NCI-H748 (cell line): ENCODE measurements around the gene TCAP.

ENCODE experiments used
- DNase-seq: peaks from one replicate; lab custom pipeline; 2025; ENCODE audit not compliant: unreplicated experiment; lab: John Stamatoyannopoulos, UW

TCAP gene

DNA sequence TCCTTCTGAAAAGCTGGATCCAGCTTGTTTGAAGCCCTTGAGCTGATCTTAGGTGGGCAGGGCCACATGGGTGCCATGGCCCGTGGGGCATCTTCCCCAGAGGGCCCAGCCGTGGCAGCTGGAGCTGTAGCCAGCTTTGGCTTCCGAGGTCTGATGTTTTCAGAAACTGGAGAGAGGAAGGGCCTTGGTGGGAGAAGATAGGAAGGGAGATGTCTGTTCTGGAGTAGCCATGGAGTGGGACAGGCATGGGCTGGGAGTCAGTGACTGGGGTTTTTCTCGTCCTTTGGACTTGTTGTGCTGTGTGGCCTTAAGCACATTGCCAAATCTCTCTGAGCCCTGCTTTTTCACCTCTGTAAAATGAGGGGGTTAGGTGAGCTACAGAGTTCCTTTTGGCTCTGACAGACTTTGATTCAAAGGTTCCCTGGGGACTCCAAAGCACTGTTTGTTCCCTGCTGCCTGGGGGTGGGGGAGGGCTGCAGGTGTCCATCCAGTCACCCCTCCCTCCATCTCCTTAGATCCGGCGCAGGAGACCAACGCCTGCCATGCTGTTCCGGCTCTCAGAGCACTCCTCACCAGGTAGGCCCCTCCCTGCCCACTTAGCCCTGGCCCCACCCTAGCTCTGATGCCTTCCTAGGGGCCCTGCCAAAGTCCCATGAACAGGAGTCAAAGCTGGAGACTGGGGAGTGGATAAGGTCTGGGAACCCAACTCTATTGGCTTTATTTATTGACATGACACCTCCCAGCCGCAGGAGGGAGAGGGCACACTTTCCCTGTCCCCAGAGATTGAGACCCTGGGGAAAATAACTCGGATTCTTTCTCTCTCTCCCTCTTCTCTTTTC, 36.3 kb upstream of the TCAP start:
- DNase-seq: no peak

DNA sequence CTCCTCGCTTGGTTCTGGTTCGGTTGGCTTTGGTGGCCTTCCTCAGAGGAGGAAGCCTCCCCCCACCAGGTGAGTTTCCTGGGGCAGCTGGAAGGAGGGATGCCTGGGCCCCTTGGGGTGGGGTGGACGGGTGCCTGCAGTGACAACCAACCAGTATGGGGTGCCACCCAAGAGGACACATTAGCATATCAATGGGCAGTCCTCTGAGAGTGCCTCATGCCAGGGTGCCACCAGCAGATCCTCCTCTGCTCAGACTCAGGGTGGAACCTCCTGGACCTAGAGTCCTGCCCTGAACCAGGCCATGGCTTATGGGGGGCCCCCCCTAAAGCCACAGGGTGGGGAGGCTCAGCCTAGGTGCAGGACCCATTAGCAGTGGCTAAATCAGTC, 35.7 kb upstream of the TCAP start:
- no peak for DNase-seq

DNA sequence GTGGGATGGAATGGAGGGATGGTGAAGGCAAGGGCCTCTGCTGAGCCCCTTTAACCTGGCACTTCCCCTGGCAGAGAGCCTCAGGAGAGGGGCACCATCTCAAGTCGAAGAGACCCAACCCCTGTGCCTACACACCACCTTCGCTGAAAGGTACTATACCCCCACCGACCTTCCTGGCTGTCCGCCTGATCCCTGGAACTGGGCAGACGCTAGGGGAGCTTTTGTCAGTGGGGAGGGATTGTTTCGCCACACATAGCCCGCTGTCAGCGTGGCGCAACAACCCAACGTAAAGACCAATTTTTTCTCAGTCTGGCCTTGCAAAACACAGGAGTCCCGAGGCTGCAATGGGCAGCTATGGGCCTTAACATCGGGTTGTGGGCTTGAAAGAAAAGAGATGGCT, 35.3 kb upstream of the TCAP start:
- DNase-seq: no peak

DNA sequence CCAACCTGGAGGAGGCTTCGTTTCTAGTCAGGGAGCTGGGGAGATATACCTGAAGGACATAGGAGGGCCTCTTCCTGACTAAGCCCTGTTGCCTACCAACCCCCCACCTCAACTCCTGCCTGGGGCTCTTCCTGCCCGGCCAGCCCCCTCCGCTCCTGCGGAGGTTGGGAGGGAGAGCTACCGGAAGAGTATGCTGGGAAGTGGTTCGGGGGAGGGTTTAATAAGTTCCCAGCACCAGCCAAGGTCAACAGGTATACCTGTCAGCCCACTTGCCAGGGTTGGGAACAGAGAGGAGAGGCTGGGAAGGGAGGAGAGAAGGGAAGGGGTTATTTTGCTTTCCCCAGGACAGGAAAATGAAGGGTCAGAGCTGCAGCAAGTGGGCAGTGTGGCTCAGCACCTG, 33.7 kb upstream of the TCAP start:
- DNase-seq: no peak

DNA sequence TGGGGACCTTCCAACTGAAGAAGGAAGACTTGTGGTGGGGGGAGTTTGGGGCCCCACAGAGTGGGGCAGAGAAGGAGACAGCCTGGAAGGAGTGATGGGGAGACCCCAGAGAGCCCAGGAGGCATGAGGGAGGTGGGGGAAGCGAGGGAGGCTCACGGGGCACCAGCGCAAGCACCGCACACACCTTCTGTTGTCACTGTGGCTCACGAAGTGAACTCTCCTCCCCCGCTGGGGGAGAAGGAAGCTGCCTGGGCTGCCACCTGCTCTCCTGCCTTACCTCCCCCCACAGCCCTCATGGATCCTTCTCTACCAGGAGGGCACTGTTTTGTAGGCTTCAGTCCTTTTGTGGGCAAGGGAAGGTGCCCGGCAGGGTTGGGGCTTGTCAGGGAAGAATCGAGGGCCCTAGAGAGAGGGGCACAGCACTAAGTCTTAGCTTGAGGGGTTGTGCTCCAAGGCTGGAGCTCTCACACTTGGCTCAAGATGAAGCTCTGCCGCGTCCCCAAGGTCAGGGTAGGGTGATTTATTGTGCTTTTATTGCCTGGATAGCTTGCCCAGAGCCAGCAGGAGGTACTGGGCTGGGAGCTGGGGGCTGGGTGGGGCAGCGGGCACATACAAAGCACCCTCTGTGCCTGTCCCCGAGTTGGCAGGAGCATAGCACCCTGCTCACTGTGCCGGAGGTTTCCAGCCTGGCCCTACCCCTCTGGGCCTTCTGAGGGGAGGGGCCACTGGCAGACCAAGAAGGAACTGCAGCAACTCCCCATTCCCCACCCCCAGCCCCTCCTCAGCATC, 32.8 kb upstream of the TCAP start:
- DNase-seq: no peak

DNA sequence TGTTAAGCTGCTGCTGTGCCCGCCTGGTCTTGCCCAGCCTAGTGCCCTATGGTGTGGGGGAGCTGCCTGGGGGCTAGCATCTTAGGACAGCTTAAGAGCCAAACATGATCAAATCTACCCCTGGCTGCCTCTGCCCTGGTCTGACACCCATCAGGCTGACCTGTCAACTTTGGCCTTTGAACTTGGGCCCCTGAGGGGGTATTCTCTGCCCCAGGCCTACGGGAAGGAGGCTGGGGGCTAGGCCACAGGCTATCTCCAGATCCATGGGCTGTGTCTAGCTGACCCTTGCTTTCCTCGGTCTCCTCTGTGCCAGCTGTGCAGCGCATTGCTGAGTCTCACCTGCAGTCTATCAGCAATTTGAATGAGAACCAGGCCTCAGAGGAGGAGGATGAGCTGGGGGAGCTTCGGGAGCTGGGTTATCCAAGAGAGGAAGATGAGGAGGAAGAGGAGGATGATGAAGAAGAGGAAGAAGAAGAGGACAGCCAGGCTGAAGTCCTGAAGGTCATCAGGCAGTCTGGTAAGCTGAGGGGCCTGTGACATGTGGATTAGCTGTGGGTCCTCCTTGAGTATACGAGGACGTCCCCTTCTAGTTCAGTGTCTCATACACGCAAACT, 31.5 kb upstream of the TCAP start:
- DNase-seq: no peak

DNA sequence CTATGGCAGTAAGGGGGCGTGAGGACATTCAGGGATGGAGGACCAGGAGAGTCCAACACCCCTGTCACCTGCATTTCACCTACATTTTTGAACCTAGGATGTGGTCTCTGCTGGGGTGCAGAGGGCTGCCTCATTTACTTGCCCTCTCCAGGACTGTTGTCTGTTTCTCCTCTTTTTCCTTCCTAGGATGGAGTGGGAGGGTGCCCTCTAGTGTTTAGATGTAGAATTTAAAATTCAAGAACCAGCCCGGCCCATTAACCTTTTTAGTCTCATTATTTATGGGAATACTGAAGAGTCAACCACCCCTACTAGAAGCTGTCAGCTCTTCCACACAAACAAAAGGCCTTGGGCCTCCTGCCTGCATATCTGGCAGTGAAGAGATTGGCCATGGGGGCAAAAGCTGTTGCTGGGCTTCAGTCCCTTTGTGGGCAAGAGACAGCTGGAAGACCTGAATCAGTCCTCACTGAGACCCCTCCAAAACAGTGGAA, 30.7 kb upstream of the TCAP start:
- DNase-seq: peak; percentile 55

DNA sequence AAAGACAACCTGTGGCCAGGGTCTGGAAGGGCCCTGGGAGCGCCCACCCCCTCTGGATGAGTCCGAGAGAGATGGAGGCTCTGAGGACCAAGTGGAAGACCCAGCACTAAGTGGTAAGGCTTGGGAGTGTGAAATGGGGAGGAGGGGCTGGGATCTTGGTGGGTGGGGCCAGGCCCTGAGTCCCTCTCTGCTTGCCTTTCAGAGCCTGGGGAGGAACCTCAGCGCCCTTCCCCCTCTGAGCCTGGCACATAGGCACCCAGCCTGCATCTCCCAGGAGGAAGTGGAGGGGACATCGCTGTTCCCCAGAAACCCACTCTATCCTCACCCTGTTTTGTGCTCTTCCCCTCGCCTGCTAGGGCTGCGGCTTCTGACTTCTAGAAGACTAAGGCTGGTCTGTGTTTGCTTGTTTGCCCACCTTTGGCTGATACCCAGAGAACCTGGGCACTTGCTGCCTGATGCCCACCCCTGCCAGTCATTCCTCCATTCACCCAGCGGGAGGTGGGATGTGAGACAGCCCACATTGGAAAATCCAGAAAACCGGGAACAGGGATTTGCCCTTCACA, 29.5 kb upstream of the TCAP start:
- no peak for DNase-seq

DNA sequence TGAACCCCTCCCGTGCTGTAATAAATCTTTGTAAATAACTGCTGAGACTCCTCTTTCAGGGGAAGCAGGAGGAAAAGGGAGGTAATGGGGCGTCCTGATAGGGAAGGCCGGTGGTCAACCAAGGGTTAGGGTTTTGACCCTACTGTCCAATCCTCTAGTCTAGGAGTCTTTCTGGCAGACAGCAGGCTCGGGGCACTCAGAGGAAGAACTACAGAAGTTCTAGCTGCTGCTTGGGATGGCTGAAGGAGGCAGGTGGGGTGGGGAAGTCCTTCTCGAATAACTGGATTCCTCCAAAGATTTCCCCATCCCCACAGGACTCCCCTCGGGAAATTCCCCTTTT, 28.6 kb upstream of the TCAP start:
- DNase-seq: no peak

DNA sequence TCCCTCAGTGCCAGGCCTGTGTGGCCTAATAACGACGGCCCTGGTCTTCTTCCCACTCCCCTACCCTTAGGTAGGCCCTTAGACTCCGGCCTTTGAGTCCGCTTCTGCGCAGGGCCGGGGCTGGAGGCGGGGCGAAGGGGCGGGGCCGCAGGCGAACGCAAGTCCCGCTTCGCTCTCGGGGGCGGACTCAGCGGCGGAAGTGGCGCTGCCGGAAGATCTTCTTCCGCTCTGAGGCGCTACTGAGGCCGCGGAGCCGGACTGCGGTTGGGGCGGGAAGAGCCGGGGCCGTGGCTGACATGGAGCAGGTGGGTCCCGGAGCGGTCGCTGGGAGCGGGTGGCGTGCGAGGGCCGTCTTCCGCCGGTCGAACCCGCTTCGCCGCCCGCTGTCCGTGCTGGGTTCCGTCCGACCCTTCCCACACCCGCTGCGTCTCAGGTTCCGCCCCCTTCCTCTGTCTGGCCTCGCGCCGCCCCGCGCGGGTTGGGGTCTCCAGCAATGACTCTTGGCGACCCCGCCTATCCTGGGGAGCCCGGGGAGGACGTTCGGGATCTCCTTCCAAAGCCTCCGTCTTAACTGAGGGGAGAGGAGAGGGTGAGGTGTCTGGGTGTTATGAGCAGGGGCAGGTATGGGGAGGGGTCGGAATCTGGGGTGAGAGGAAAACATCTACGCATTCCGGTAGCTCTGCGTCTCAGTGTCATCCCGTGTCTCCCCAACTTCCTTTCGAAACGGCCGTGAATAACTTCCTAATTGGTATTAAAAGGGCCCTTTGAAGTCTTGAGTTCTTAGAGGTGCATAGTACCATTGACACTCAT, 28.0 kb upstream of the TCAP start, which contains the start of gene STARD3:
TSS of gene STARD3 (plus strand) at position 218 of the 810 bp plus-strand sequence. CDS start 16,388 bp downstream, outside the sequence.
- DNase-seq: peak; percentile 92

DNA sequence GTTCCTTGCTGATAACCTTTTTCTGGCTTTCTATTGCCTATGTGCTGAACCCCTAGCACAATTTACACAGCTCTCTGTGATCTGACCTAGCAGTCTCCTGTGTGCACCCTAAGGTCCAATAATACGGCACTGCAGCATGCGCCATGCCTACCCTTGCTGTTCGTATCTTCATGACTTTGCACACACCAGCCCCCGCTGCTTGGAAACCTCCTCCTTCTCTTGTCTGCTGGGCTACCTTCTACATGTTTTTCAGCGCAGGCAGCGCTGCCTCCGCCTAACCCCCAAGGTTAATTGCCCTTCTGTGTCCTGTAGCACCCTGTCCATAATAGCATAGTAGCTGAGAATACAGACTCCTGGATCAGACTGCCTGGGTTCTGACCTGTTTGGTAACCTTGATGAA, 26.8 kb upstream of the TCAP start:
- no peak for DNase-seq

DNA sequence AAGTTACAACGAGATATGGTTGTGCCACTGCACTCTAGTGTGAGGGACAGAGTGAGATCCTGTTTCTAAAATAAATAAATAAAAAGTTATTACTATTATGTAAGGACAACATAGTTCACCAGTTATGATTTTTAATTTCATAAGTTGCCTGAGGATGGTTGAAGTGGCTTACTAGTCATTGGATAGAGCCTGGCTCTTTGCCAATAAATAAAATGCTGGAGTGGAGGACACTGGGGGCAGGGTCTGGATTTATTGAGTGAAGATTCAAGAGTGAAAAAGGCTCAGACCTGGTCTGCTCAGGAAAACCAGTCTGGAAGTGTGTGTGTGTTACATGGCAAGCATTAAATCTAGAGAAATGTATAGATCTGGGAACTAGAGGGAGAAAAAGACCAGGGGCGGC, 26.1 kb upstream of the TCAP start:
- no peak for DNase-seq

DNA sequence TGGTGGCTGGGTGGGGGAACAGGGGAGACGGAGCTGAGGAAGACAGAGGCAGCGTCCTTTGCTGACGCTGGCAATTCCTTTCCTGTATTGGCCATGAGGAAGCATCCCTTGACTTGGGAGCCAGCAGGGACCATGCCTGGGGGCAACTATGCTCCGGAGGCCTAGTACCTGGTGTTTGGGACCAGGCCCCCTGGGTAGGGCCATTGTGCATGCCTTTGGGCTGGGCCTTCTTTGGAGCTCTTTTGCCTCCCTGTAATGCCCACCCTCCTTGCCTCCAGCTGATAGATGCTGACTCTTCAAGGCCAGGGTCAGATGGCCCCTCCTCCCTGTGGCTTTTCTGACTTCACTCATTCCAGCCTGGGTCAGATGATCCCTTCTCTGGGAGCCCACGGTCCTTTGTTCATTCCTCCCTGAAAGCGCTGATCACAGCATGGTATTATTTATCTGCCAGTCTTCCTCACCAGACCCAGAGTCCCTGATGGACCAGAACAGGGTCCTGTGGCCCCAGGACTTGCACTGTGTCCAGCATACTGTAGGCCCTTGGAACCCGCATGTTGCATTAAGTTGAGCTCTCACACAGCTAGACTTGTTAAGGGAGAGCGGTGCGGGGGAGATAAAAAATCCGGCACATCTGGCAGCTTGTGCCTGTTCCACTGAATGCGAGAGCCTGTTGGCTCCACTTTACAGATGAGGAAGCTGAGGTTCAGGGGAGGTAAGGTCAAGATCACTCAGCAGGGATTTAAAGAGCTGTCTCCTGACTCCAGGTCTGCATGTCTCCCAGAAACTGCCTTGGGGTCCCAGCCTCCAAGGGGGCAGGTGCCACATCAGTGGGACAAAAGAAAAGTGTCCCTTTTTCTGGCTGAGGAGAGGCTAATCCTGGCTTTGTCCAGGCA, 25.3 kb upstream of the TCAP start:
- DNase-seq: no peak

DNA sequence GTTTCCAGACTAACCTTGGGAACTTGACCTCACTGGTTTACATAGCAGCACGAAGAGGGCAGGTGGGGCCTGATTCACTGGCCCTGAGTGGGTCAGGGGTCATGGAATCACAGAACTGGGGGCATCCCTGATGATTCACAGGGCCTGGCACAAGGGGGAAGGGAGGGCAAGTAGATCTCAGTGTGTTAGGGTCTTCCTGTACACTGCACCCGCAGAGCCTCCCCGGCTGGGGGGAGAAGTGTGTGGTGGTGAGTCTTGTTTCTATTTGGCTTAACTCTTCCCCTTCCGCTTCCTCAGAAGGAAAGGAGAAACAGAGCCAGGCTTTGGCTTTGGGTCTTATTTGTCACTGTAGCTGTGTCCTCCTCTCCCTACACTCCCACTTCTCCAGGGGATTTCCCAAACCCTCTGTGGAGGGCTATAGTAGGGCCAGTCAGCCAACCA, 24.5 kb upstream of the TCAP start:
- DNase-seq: no peak

DNA sequence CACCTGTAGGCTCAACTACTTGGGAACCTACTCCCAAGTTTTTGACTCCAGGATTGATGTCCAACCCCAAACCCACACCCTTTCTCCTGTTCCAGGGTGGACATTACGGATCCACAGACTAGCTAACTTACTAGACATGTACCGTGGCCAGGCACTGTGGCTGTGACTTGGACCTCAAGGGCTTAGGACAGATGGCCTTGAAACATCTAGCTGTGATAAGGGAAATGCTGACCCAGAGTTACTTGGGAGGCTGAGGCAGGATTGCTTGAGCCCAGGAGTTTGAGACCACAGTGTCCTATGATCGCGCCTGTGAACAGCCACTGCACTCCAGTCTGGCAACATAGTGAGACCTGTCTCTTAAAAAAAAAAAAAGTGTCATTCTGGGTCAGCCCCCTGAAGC, 24.1 kb upstream of the TCAP start:
- DNase-seq: no peak

DNA sequence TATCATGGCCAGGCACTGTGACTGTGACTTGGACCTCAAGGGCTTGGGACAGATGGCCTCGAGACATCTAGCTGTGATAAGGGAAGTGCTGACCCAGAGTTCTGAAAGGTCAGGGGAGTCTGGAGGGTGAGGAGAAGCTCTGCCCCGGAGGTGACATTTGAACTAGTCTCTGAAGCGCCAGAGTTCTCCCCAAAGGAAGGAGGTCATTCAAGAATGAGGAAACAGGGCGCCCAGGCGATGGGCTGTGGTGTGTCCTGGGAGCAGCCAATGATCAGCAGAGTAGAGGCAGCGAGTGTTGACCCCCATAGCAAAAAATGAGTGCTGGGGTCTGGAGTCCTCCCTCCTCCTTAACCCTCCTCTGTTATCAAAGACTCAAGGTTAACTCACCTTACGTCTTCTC, 23.3 kb upstream of the TCAP start:
- DNase-seq: no peak

DNA sequence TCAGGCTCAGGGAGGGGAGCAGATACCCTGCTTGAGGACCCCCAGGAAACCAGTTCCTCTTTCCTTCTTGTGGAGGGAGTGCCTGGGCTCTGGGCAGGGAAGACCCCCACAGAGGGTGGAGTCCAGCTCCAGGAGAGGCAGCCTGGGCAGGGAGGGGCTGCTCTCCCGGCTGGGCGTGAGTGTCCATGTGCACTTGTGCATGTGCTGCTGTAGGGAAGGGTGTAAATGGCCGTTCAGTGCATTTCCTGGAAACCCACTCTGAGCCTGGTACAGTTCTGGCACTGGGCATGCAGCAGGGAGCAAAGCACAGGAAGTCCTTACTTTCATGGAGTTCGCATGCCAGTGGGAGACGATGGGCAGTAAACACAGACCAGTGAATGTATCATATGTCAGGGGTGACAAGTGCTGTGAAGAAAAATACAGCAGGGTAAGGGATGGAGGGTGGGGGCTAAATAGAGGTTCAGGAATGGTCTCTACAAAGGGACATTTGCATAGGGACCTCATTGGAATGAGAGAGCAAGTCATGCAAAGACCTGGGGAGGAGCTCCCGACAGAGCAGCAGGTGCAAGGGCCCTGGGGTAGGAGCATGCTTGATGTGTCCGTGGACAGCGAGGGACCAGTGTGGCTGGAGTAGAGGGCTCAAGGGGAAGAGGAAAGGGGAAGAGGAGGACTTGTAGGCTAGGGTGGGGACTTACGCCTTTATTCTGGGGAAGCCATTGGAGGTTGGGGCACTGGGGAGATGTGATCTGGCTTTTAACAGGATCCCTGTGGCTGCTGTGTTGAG, 22.7 kb upstream of the TCAP start:
- DNase-seq: no peak

DNA sequence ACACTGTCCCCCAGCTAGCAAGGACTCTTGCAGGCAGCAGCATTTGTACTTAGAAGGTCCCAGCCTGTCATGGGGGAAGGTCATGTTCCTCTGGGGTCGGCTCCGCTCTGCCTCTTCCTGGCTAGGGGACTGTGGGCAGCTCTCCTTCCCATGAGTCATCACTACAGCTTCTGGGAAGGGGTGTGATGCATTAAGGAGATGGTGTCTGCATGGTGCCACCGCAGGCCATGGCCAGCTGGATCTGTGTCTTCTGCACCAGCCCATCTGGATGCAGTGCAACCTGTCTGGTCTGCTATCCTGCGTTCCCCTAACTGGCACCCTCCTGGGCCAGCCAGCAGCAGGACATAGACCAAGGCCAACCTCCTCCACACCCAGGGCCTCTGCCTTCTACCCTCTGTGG, 21.9 kb upstream of the TCAP start:
- DNase-seq: no peak

DNA sequence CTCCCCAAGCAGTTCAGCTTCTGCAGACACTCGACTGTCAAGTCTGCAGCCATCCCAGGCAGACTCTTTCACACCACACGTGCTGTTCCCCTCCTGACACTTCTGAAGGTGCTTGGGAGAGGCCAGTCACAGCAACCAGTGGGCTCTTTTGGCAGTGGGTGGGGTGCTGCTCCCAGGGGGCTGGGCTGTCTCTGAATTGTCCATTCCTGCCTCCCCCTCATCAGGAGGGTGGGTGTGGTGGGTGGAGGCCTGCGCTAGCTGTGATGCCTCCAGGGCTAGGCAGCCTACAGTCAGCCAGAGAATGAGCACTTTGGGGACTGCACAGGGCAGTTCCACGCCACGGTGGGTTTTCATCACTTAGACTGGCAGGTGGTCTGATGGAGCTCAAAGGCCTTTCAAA, 17.9 kb upstream of the TCAP start:
- DNase-seq: no peak
